Measurements from ENCODE around the gene RNASEL.
A peak's percentile ranks its signal among the peaks of the same experiment; 100 is the strongest.

GRCh38 chr1:182599339-182599738 lies 10.3 kb upstream of the RNASEL start:
- TF ChIP-seq, protein P1, sequence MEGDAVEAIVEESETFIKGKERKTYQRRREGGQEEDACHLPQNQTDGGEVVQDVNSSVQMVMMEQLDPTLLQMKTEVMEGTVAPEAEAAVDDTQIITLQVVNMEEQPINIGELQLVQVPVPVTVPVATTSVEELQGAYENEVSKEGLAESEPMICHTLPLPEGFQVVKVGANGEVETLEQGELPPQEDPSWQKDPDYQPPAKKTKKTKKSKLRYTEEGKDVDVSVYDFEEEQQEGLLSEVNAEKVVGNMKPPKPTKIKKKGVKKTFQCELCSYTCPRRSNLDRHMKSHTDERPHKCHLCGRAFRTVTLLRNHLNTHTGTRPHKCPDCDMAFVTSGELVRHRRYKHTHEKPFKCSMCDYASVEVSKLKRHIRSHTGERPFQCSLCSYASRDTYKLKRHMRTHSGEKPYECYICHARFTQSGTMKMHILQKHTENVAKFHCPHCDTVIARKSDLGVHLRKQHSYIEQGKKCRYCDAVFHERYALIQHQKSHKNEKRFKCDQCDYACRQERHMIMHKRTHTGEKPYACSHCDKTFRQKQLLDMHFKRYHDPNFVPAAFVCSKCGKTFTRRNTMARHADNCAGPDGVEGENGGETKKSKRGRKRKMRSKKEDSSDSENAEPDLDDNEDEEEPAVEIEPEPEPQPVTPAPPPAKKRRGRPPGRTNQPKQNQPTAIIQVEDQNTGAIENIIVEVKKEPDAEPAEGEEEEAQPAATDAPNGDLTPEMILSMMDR (conservative IDR thresholded peaks at IDR 0.05) = peak; percentile 69
- TF ChIP-seq ZFX (IDR thresholded peaks at IDR 0.05) = no peak

Measured in C4-2B (cell line).